GM15510 (cell line): ENCODE results near the gene PRKAR2B.

ENCODE experiments used
- POLR2A ChIP-seq: IDR thresholded peaks from 3 replicates; pipeline ENCODE4 v1.6.1; 2011; ENCODE audit warnings: borderline replicate concordance; ENCODE audit not compliant: insufficient read length; ENCODE audit errors: extremely low read depth

PRKAR2B gene

DNA sequence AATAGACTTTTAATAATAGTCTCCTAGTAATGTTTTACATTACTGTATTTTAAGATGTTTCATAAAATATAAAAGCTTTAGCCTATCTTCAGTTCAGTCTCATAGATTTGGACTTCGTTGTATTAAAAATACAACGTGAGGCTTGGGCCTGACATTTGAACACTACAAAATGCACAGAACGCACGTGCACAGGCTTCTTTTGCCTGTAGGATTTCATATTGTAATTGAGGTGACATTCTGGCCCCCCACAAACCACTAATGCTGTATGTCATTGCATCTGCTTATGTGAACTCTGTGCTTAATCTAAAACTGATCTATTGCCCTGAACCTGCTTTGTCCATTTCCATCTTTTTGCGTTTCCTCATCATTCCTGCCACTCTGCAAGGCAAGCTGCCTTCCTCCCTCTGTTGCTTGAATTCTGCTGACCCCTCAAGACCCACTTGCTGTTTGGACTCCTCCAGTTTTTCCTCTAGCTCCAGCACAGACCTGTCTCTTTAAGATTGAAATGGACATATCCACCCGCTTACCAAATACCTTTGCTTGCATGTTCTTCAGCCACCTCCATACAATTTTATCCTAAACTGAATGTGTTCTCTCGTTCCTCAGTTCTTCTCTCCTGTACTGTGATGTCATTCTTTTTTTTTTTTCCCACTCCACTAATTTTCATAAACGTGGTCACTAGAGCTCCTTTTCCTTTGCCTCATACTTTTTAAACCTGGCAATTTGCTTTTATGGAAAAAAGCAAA, 12.4 kb downstream of the PRKAR2B start:
- TF ChIP-seq POLR2A: no peak

DNA sequence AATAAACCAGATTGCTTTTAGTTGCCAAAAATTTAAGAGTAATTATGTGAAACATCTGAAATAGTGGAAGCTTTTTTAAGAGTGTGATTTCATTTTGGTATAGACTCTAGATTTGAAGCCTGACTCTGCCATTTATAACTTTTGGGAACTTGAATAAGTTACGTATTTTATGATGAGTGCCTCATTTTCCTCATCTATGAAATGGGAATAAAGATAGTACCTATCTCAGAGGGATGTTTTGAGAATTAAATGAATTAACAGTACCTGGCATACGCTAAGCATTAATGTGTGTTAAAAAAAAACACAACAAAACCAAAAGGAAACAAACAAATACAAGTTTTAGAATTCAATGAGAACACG, 12.9 kb downstream of the PRKAR2B start:
- no peak for TF ChIP-seq POLR2A

DNA sequence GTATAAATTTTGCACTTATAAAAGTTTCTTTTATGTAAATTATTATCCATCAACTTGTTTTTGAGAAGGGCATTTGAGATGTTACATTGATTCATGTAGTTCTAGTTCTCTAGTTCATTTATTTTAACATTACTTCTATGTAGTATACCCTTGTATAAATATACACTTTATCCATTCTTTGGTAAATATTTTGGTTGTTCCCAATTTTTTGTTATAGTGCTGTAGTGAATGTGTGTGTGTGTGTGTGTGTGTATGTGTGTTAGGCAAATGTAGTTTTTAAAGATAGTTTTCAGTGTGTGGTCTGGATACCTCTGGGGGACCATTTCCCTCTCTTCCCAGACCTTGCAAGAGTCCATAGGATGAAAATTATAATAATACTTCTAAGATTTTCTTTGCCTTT, 15.0 kb downstream of the PRKAR2B start:
- no peak for TF ChIP-seq POLR2A

DNA sequence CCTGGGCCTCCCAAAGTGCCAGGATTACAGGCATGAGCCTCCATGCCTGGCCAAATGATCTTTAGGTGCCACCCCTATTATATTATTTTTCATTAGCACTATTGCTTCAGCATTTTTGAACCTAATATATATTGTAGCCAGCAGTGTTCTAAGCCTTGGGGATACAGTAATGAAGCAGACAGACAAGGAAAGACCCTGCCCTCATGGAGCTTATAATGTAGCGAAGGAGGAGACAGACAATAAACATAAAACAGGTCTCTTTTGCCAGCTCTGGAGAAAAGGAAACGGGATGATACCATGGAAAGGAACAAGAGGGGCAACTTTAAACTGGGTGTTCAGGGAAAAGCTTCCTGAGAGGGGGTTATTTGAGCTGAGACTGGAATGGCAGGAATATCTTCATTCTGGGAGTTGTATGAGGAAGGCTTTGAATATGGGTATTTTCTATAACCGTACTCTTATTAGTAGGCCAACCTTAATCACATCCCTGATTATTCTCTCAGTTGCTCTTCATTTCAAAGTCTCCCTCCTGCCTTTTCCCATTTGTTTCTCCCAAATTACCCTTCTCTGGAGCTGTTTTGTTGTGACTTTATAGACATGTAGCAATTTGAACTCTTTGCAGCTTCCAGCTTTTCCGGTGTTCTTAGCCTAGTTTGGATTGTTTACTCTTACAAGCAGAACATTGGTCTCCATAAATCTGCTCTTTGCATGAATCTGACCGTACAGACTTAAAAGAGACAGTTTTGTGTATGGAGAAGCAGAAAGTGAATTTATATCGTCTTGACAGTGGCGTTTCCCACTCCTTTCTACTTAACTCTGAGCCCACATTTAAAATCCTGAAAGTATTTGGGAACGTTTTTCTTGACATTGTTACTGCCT, 19.0 kb downstream of the PRKAR2B start:
- no peak for TF ChIP-seq POLR2A

DNA sequence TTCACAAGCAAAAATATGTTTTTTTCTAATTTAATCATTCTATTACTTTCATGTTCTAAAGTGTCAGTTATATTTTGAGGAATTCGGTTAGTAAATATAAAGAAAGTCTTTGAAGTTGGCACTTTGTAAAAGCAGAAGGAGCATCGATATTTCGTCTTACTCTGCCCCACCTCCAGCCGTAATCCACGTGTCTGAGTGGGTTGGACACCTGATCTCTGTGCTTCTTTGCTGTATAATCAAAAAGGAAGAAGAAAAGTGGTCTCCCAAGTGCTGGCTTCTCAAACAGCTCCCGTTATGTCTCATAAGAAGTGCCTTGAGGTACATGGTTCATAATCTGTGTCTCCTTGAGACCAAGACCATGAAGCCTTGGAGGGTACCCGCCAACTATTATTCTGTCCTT, 19.8 kb downstream of the PRKAR2B start:
- TF ChIP-seq POLR2A: no peak

DNA sequence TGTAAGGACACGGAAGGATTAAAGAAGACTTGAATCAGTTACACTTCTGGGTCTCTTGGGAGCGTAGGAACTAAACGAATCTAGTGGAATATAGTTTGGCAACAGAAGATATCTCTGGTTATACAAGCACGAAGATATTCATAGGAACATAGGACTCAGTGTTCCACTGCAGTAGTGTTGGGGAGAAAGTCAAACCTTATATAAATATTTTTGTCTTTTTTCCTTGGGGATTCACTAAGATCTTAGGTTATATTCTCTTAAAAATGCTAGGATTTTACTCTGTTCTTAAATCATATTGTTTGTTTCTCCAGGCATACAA, 21.4 kb downstream of the PRKAR2B start:
- no peak for TF ChIP-seq POLR2A

DNA sequence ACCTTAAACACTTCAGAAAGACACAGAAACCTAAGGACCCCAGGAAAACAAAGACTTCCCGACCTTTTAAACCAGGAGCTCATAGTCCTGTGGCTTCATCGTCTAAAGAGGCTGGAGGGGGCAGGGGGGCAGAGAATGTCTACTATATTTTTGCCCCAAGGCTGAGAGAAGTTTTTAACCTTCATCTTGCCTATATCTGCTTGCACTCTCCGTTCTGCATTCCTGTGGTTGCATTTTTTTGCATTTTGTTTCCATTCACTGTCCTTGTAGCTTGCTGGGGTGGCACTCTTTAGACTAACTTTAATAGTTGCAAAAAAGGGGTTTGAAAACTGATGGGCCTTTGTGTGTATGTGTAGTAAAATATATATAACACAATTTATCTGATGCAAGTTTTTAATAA, 23.7 kb downstream of the PRKAR2B start:
- no peak for TF ChIP-seq POLR2A

DNA sequence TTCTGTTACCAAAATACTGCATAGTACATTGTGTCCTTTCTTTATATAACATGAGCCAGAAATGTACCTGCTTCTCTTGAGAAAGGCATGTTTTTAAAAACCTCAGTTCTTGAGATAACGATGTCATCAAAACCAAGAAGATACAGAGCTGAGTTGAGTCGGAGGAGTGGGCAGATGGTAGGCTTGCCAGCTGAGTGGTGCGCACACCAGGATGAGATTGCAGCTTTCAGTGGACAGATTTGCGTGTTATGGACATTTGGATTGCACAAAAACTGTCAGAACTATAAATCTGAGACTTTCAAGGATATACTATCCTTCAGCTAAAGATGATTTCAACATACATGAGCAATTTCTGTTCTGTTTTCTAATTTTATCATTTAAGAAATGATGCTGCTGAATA, 25.0 kb downstream of the PRKAR2B start:
- no peak for TF ChIP-seq POLR2A

DNA sequence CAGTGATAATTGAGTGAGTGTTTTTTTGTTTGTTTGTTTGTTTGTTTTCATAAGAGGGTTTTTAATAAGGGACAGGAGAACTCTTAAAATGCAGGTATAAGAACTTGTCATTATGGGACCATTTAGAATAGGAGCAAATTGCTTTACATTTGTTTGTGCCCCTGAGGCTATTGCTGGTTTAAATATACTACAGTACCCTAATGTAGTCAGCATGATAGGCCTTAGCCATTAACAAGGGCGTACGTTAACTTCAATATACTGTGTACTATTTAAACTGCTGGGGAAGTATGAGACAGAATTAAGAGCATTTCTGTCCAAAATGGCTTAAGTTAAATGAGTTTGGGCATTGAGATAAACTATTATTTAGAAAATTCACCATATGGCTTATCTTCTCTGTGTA, 26.2 kb downstream of the PRKAR2B start:
- no peak for TF ChIP-seq POLR2A

DNA sequence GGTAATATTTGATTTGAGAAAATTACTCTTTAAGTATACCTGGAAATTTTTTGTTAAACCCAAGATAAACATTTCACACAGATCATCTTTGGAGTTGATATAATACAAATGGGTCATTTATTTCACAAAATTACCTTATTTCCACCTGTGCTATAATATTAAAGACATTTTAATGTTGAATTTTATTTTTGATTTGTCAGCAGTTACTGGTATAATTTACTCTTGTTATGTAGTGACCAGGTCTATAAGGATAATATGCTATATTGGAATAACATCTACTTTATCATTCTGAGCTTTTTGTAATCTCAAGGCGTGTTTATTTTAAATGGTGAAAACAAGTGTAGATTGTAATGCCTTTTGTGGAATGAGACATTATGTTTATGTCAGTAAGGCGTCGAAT, 26.6 kb downstream of the PRKAR2B start:
- no peak for TF ChIP-seq POLR2A

DNA sequence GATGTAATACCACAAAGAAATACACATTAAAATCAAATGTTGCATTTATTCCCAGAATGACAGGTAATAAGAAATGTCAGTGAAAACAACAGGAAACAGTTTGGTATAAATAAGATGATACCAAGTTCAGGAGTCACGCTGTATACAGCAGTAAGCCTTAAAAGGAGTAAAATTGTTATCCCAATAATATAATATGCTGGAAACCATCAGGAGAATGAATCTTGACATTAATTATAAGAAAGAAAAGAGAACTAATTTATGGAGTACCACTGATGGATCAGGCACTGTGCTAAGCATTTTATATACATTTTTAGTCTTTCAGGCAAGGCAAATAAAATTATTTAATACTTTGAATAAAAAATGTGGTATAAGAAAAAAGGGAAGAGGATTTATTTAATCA, 27.6 kb downstream of the PRKAR2B start:
- TF ChIP-seq POLR2A: no peak

DNA sequence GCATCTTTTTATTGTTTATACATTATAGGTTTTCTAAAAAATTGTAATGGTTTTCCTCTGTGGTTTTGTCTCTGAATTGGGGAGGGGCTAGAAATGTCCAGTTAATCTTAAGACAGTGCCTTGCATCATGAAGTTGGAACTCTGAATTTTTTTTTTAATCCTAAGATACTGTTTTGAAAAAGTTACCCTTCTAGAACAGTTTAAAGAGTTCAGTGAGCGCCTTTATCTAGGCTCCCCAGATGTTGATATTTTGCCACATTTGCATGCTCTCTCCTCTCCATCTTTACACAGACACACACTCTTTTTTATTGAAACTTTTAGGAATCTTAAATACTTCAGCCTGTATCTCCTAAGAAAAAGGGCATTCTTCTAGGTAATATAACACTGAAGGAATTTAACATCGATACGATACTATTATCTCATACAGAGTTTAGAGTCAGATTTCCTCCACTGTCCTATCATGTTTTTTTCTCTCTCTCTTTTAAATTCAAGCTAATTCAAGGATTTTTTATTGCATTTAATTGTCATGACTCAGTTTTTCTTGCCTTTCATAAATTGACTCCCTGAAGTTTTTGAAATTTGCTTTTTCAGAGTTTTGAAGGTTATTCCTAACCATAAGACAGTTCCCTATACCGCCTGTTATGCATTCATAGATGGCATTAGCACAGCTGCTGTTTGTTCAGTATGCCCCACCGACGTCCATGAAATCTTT, 31.5 kb downstream of the PRKAR2B start:
- TF ChIP-seq POLR2A: no peak

DNA sequence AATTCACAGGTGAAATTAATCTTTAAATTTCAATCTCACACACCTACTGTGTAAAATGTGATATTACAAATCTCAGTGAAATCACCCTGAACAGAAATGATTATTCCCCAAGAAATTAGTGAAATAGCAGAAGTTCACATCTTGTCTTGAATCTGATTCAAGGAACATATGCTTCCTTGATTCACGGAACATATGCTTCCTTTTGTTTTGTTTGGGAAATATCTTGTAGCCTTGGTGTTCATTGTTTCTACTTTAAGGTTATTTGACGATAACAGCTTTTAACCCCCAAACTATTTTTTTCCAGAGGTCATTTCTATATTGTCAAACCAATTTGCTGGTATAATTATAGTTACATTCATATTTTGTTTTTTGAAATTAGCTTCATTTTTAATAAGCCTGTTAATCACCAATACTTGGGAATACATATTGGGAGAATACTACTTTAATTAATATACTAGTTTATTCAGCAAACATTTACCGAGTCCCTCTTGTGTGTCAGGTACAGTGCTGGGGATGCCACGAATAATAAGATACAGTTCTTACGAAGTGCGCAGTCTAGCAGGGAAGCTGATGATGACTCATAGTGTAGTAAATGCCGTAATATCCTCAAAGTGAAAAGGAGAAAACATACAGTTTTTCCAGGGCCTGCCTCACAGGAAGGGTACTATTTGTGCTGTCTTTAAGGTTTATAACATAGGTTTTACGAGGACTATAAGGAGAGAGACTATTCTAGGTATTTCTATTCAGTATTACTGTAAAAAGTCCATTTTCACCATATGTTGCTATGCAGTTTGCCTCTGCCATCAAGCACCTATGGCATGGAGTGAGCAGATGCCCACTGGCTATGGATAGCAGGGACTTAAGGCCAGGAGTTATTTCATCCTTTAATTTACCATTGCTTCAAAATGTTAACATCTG, 32.5 kb downstream of the PRKAR2B start:
- no peak for TF ChIP-seq POLR2A

DNA sequence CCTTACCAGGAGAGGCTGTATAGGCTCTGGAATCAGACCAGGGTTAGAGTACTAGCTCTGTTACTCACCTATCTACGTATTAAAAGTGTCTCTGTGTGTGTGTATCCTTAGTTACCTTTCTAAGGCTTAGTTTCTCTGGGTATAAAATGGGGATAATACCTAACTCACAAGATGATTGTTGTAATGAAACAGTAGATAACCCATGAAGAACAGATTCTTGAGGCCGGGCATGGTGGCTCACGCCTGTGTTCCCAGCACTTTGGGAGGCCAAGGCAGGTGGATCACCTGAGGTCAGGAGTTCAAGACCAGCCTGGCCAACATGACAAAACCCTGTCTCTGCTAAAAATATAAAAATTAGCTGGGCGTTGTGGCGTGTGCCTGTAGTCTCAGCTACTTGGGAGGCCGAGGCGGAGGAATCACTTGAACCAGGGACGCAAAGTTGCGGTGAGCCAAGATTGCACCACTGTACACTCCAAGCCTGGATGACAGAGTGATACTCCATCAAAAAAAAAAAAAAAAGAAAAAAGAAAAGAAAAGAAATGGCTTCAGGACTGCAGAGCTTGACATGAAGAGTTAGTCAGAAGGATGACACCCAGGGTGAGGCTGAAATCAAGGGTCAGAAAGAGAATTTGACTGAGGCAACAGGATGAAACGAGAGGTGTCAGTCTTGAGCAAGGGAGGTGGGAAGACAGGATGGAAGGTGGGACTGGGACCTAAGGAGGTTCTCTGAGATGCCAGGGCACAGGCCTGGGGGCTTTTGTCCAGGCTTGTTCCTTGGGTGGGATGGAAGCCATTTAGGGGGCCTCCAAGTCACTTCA, 33.4 kb downstream of the PRKAR2B start:
- TF ChIP-seq POLR2A: no peak
